ACC112 (cell line): ENCODE data around the gene UTP25.

Source experiments
- H2AFZ ChIP-seq: fragments of 200-600 bp; sonication (generic); one replicate; pipeline ENCODE4 v1.6.0; 2017; ENCODE audit warnings: antibody characterized with exemption, low read length; ENCODE audit not compliant: unreplicated experiment
- H3K27ac ChIP-seq: fragments of 200-600 bp; sonication (generic); 2 replicates; pipeline ENCODE4 v1.5.1; 2014; ENCODE audit warnings: low read depth, mild to moderate bottlenecking, antibody characterized with exemption, low read length, moderate library complexity
- H3K27me3 ChIP-seq: fragments of 200-600 bp; sonication (generic); 2 replicates; pipeline ENCODE4 v1.6.1; 2014; ENCODE audit warnings: mild to moderate bottlenecking, antibody characterized with exemption, low read length, moderate library complexity, mixed read lengths; ENCODE audit not compliant: insufficient read depth
- H3K36me3 ChIP-seq: fragments of 200-600 bp; sonication (generic); 2 replicates; pipeline ENCODE4 v1.6.1; 2016; ENCODE audit warnings: mild to moderate bottlenecking, antibody characterized with exemption, low read length, moderate library complexity, mixed read lengths; ENCODE audit not compliant: insufficient read depth
- H3K4me1 ChIP-seq: fragments of 200-600 bp; sonication (generic); one replicate; pipeline ENCODE4 v1.6.1; 2016; ENCODE audit warnings: low read length, mixed read lengths; ENCODE audit not compliant: insufficient read depth, unreplicated experiment, control insufficient read depth
- H3K4me3 ChIP-seq: fragments of 200-600 bp; sonication (generic); 2 replicates; pipeline ENCODE4 v1.5.1; 2014; ENCODE audit warnings: mild to moderate bottlenecking, low read depth, low read length
- H3K79me2 ChIP-seq: fragments of 200-600 bp; sonication (generic); one replicate; pipeline ENCODE4 v1.6.0; 2016; ENCODE audit warnings: low read length; ENCODE audit not compliant: control insufficient read depth, unreplicated experiment, insufficient read depth

The UTP25 gene

DNA sequence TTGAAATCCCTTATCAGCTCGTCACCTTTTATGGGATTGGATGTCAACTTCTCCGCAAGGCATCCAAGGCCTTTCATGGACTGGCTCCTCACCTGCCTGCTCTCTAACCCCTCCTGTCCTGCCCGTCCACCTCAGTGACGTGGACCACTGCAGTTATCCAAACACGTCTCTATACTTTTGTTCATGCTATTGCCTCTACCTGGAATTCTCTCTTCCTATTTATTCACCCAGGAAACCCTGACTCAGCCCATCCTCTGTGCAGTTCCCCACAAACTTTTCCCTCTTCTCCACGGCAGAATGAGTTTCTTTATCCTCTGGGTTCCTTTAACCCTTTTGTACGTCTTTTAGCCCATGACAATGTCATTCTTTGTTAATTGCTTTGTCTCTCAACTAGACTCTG is 5.1 kb upstream of the UTP25 start:
- Histone ChIP-seq H3K4me1 (peaks cover 14% of the 10 kb centered on the region), H3K27ac (peak overlapping the region; percentile 67; the same call in 1 of the 2 replicates), H2AFZ (peak overlapping the region; percentile 97), H3K27me3 (no peaks in the 10 kb centered on the region), H3K36me3 (no peaks in the 10 kb centered on the region), H3K79me2 (no peaks in the 10 kb centered on the region), H3K4me3 (peak overlapping the region; percentile 64)

DNA sequence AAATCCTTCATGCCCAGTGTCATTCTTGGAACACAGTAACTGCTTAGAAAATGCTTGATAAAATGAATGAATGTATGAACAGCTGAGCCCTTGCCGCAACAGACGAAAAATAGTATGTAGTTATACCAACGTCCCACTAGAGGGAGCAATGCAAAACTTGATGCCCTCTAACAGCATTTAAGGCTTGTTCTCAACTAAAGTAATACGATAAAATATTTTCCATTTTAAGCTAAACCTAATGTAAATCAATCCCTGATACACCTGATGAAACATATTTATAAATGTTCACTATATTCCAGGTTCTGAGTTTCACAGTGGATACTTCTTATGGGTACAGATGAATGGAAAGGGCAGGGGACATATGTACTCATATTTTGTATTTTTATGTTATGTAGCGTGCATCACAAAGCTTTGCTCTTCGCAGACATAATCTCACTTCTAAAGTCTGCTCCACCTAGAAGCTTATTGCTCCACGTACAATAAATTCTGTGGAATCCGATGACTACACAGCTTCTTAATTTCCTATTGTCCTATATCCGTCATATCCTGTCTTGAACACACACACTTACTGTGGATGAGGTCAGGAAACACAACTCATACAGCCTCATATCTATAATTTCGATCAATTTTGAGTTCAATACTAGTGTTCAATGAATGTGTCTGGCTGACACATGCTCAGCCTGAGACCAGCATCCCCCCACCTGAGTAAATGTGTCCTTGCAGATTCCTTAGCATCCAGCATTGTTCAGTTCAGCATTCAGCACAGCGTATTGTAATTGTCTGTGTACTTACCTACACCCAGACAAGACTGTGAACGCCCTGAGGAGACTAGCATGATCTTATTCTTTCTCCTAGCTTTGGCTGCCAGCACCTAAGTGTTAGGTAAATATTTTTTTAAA is 4.4 kb upstream of the UTP25 start:
- Histone ChIP-seq H3K79me2 (no peaks in the 10 kb centered on the region), H3K27me3 (no peaks in the 10 kb centered on the region), H3K4me3 (peak overlapping the region; percentile 64), H2AFZ (peak overlapping the region; percentile 97), H3K27ac (peak overlapping the region; percentile 67), H3K4me1 (peaks cover 14% of the 10 kb centered on the region), H3K36me3 (no peaks in the 10 kb centered on the region)

DNA sequence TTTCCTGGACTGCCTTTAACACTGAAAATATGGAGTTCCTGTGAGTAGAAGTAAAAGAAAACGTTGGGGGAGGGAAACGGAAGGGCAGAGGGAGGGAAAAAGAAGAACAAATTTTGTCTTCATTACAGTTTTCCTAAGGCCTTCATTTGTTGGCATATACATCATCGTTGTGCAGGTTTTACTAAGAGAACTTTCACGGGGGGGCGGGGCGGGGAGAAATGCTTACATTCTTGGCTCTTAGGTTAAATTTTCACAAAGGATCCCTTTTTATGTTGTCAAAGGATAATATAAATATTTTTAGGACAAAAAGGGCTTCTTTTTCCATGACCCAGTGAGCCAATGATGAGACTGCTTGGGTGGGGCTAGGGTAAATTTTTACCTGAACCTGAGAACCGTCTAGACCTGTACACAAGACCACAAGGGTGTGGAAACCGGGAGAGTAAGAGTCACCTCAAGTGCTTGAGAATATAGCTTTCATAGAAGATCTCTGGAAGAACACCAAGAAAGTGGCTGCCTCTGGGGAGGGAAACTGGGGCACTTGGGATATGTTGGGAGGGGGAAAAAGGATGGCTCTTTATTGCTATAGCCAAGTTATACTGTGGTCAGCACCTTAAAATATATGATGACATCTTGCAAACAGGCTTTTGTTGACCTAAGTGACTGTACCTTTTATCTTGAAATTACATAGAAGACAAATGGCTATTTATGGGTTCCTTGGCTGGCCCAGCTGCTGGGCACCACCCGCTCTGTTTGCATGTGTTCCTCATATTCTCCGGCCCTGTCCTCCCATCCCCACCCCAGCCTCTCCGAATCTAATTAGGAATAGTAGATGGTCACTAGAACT is 2.0 kb upstream of the UTP25 start:
- peaks cover 13% of the 10 kb centered on the region for H3K79me2 ChIP-seq
- H3K27ac ChIP-seq = no peak overlapping the region
- no peaks in the 10 kb centered on the region for H3K27me3 ChIP-seq
- H3K36me3 ChIP-seq = peaks cover 4% of the 10 kb centered on the region
- H3K4me1 ChIP-seq = peaks cover 33% of the 10 kb centered on the region
- no peak overlapping the region for H3K4me3 ChIP-seq
- peak overlapping the region; percentile 35 for H2AFZ ChIP-seq

DNA sequence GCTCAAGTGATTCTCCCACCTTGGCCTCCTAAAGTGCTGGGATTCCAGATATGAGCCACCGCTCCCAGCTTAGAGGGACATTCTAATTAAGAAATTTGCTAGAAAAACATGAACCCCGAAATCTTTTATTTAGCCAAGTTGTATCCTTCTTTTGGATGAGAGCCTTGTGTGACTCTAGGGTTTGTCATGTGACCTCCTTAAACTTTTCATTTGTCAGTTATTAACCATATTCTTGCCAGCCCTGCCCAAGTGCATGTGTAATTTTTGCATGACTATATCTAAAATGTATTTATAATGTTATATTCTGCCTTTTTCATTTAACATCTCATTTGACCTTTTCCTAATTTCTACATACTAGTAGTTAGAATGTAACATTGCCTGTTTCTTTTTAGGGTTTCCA is 1.9 kb downstream of the UTP25 start:
- H3K79me2 ChIP-seq = peaks cover 19% of the 10 kb centered on the region
- no peaks in the 10 kb centered on the region for H3K27me3 ChIP-seq
- H3K4me1 ChIP-seq = peaks cover 26% of the 10 kb centered on the region
- no peak overlapping the region for H2AFZ ChIP-seq
- H3K27ac ChIP-seq = peak overlapping the region; percentile 64
- peak overlapping the region; percentile 52 for H3K4me3 ChIP-seq
- H3K36me3 ChIP-seq = peaks cover 29% of the 10 kb centered on the region

DNA sequence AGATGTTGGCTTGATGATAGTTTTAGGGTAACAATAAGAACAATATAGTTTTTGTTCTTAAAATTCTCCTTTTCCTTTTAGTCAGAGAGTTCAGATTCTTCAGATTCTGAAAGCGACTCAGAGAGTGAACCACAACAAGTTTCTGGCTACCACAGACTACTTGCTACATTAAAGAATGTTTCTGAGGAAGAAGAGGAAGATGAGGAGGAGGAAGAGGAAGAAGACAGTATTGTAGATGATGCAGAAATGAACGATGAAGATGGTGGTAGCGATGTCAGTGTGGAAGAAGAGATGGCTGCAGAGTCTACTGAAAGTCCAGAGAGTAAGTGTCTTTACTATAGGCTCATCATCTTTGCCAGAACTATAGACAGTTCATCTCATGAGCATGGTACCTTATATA is 3.0 kb downstream of the UTP25 start:
- Histone ChIP-seq H3K27me3 (no peaks in the 10 kb centered on the region), H3K36me3 (peaks cover 38% of the 10 kb centered on the region), H2AFZ (no peak overlapping the region), H3K27ac (peak overlapping the region; percentile 64), H3K4me3 (peak overlapping the region; percentile 52), H3K4me1 (peaks cover 35% of the 10 kb centered on the region), H3K79me2 (peaks cover 19% of the 10 kb centered on the region)

DNA sequence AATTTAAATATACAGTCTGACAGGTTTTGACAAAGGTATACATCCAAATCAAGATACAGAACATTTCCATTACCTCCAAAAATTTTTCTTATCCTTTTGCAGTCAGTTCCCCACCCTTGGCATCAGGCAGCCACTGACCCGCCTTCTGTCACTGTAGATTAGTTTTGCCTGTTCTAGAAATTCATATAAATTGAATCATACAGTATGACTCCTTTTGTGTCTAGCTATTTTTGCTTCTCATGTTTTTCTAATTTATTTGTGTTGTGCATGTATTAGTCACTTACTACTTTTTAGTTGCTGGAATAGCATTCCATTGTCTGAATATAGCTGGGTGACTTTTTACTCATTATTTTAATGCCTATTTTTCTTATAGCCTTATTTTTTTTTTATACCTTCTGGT is 3.8 kb downstream of the UTP25 start:
- peaks cover 19% of the 10 kb centered on the region for H3K79me2 ChIP-seq

DNA sequence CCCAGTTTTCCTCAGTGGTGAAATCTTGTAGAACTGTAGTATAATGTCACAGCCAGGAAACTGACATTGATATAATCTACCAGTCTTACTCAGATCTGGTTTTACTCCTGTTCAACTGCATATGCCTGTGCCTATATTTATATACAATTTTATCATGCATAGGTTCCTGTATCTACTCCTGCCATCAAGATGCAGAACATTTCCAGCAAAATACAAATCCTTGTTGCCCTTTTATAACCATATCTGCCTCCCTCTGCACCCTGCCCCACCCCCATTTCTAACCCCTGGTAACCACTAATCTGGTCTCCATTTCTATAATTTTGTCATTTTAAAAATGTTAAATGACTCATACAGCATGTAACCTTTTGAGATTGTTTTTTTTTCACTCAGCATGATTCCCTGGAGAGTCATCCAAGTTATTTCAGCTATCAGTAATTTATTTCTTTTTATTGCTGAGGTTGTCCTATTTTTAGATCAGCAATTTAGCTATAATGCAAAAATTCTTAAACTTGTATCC is 8.1 kb downstream of the UTP25 start:
- Histone ChIP-seq H3K27ac (peak overlapping the region; percentile 64), H3K79me2 (peaks cover 8% of the 10 kb centered on the region), H3K36me3 (peaks cover 68% of the 10 kb centered on the region), H3K4me1 (peaks cover 56% of the 10 kb centered on the region), H3K27me3 (no peaks in the 10 kb centered on the region), H2AFZ (no peak overlapping the region), H3K4me3 (0 out of 2 replicates have a peak overlapping the region, but pooled peaks have one; percentile 3)

More for the DNA sequence above, 3.8 kb downstream of the UTP25 start:
- Histone ChIP-seq H3K27ac (peak overlapping the region; percentile 64), H3K27me3 (no peaks in the 10 kb centered on the region), H2AFZ (no peak overlapping the region), H3K4me1 (peaks cover 44% of the 10 kb centered on the region), H3K36me3 (peaks cover 44% of the 10 kb centered on the region), H3K4me3 (peak overlapping the region; percentile 44; the same call in 1 of the 2 replicates)

DNA sequence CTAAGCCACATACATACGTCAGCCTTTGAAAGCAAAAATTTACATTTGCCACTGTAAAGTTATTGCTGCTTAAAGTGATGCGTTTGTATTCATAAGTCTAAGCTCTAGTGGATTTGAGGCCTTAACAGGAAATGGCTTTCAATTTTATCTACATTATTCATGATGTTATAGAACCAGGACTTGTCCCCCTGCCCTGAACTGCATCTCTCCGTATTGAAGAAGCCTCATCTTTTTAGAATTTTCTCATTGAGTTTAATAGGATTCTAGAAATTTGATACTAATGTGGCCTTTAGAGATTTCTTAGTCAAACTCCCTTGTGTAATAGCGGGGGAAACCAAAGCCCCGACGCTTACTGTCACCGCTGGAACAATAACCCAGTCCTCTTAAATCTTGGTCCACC is 9.9 kb downstream of the UTP25 start:
- Histone ChIP-seq H3K4me1 (peaks cover 59% of the 10 kb centered on the region), H3K4me3 (no peak overlapping the region), H3K27ac (no peak overlapping the region; the same call in 1 of the 2 replicates), H3K27me3 (no peaks in the 10 kb centered on the region), H3K36me3 (peaks cover 76% of the 10 kb centered on the region), H2AFZ (no peak overlapping the region), H3K79me2 (peaks cover 7% of the 10 kb centered on the region)

DNA sequence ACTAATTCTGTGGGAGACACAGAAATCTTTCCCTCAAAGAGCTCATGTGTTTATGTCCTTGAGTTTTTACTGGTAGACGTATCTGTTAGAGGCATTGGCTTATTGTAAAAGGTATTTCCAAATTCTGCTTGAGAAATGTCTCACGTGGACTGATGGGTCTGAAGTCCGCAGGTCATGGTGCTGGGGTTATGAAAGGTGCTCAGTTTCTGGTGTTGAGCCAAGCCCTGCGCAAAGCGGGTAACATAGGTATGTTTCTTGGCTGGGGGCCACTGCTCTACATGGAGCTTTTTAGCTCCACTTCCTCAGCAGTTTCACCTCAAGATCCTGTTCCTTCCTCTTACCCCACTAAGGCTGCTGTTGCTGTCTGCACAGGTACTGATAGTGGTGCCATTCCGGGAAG is 10.8 kb downstream of the UTP25 start:
- peaks cover 7% of the 10 kb centered on the region for H3K79me2 ChIP-seq
- H3K4me1 ChIP-seq = peaks cover 59% of the 10 kb centered on the region
- peaks cover 80% of the 10 kb centered on the region for H3K36me3 ChIP-seq
- no peak overlapping the region for H3K4me3 ChIP-seq
- H3K27me3 ChIP-seq = no peaks in the 10 kb centered on the region
- H3K27ac ChIP-seq = peak overlapping the region; percentile 96
- no peak overlapping the region for H2AFZ ChIP-seq

DNA sequence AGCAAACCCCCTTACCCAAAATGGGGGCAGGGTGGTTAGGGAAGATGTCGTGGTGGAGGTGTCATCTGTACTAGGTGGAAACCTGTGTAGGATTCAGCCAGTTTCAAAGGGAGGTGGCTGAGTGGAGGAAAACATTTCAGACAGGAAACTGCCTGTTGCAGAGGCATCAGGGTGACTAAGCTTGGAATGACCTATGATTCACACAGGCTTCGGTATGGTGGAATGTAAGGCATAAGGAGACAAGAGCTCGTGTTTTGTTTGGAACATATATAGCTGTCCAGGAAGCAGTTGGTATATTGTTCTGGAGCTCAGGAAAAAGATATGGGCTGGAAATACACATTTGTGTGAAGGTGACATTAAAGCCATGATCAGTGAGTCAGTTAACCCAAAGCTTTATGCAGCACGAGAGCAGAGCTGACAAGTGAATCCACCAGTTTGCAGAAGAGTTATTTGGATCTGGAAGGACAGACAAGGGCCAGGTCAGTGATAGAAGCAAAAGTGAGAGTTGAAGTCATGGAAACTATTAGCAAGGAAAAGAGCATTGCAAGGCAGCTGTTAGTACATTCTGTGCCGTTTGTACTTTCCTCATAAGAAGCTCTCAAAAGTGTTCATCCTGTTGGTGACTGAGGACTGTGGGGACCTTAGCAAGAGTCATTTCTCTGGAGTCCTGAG is 12.2 kb downstream of the UTP25 start:
- Histone ChIP-seq H3K27ac (peak overlapping the region; percentile 96), H3K36me3 (peaks cover 76% of the 10 kb centered on the region), H3K4me3 (peak overlapping the region; percentile 44), H3K27me3 (no peaks in the 10 kb centered on the region), H3K4me1 (peaks cover 60% of the 10 kb centered on the region), H3K79me2 (peaks cover 7% of the 10 kb centered on the region), H2AFZ (no peak overlapping the region)
